Lung (tissue), 12 donors: ENCODE results near the gene U2SURP. TPM values are rescaled to one million over a fixed set of nuclear protein-coding genes. Genes with fewer than 3 reads are reported as not detected.
"Not testable (repeated sequence)": the region's sequence is repeated elsewhere in the genome, so short reads cannot be mapped to it uniquely, and the experiment has no call there.

Experiments used
- ATAC-seq: fragments of 200-7000 bp; cut with Tn5 transposase; one replicate; pipeline ENCODE4 v1.9.1; 2020; ENCODE audit warnings: moderate number of reproducible peaks; ENCODE audit not compliant: insufficient read depth, low FRiP score
- DNase-seq, 3 donors: peaks; one replicate each; pipeline ENCODE4 v3.0.0-alpha.2; 2013 to 2017
- H3K27ac ChIP-seq, 2 donors: one replicate each; pipeline ENCODE4 v1.5.1; 2013; ENCODE audit warnings: mild to moderate bottlenecking in 2 of 2, moderate library complexity in 2 of 2, control low read depth in 1 of 2, inconsistent platforms in 1 of 2, low read depth in 1 of 2, low read length in 1 of 2
- H3K27me3 ChIP-seq, 3 donors: one replicate each; pipeline ENCODE4 v1.5.1; 2013; ENCODE audit warnings: low read length in 2 of 3; ENCODE audit not compliant: control insufficient read depth in 3 of 3, insufficient read depth in 3 of 3
- H3K36me3 ChIP-seq, 4 donors: one replicate each; pipeline ENCODE4 v1.5.1; 2013; ENCODE audit warnings: low read length in 4 of 4, mild to moderate bottlenecking in 1 of 4, moderate library complexity in 1 of 4; ENCODE audit not compliant: control insufficient read depth in 4 of 4, insufficient read depth in 4 of 4
- H3K4me1 ChIP-seq, 5 donors: one replicate each; pipeline ENCODE4 v1.5.1; 2013; ENCODE audit warnings: low read length in 5 of 5, mild to moderate bottlenecking in 2 of 5, moderate library complexity in 1 of 5; ENCODE audit not compliant: control insufficient read depth in 5 of 5, insufficient read depth in 5 of 5
- H3K4me3 ChIP-seq: one replicate; pipeline ENCODE4 v1.5.1; 2013; ENCODE audit warnings: mild to moderate bottlenecking, control low read depth, moderate library complexity
- H3K9ac ChIP-seq, 2 donors: one replicate each; pipeline ENCODE4 v1.5.1; 2013; ENCODE audit warnings: low read length in 2 of 2, control low read depth in 1 of 2; ENCODE audit not compliant: insufficient read depth in 1 of 2
- H3K9me3 ChIP-seq, 4 donors: one replicate each; pipeline ENCODE4 v1.5.1; 2013; ENCODE audit warnings: low read length in 3 of 4, mild to moderate bottlenecking in 1 of 4, moderate library complexity in 1 of 4; ENCODE audit not compliant: control insufficient read depth in 4 of 4, insufficient read depth in 3 of 4
- WGBS, 2 donors: extraction: QIAGEN DNeasy Blood & Tissue Kit; methylation state at CpG; one replicate each; pipeline ENCODE4 v1.1.7; 2013; 5-methylcytosine and 5-hydroxymethylcytosine counted together
- polyA plus RNA-seq, 2 donors: library from polyadenylated mRNA; stranded (reverse); fragments of 200-250 nt; gene quantifications; one replicate each; pipeline ENCODE4 v1.2.1, GENCODE V29; 2013
- total RNA-seq, 2 donors: library from RNA; depleted of rRNA in 1 of 2; stranded (reverse); fragments of >200 nt in 1 of 2; gene quantifications; one replicate each; pipeline ENCODE4 v1.2.1, GENCODE V29; 2014 to 2021
- TF ChIP-seq, protein P1 (sequence below): IDR thresholded peaks from 2 replicates; pipeline ENCODE4 v1.5.1; 2012; ENCODE audit warnings: mild to moderate bottlenecking; ENCODE audit errors: control extremely low read depth, extremely low read depth
- donor health status: control.
- donor health status: control.
- donor health status: Bipolar disorder and iron deficiency.
- donor health status: healthy.
- donor health status: DM: yes; HTN: yes; CAD: no.

The U2SURP gene
- total and polyA plus RNA-seq, 4 donors: 25.7 to 167 (median 46.2) TPM

DNA sequence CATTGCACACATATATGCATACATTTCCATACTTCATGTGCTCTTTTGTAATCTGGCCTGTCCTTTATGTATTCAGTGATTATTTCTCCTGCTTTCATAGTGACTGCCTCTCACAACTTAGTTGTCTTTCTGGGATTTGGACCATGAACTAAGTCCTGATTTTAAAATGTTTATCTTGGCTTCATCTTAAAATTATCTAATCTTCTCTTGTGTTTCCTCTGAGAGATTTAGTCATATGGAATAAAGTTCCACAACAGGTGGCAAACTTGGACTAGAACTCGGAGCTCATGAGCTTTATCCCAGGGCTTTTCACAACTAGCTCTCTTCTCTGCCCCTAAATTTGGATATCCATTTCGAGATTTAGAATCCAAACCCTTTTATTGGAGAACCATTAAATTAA, 44.3 kb downstream of the U2SURP start:
- Histone ChIP-seq H3K4me3 (no peak overlapping the region), H3K27ac (no peak overlapping the region), H3K9ac (no peak overlapping the region), H3K36me3 (peaks cover 4 to 33% (median 22%) of the 10 kb centered on the region in 4 donors), H3K4me1 (no peaks in the 10 kb centered on the region), H3K9me3 (no peaks in the 10 kb centered on the region), H3K27me3 (no peaks in the 10 kb centered on the region)
- no peak for ATAC-seq
- WGBS, 2 donors: 89 to 92% methylated on average over 2 of the region's 2 CpGs
- TF ChIP-seq, protein P1, sequence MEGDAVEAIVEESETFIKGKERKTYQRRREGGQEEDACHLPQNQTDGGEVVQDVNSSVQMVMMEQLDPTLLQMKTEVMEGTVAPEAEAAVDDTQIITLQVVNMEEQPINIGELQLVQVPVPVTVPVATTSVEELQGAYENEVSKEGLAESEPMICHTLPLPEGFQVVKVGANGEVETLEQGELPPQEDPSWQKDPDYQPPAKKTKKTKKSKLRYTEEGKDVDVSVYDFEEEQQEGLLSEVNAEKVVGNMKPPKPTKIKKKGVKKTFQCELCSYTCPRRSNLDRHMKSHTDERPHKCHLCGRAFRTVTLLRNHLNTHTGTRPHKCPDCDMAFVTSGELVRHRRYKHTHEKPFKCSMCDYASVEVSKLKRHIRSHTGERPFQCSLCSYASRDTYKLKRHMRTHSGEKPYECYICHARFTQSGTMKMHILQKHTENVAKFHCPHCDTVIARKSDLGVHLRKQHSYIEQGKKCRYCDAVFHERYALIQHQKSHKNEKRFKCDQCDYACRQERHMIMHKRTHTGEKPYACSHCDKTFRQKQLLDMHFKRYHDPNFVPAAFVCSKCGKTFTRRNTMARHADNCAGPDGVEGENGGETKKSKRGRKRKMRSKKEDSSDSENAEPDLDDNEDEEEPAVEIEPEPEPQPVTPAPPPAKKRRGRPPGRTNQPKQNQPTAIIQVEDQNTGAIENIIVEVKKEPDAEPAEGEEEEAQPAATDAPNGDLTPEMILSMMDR: no peak
- no peak for DNase-seq

- not testable (repeated sequence) for H3K27ac ChIP-seq, H3K9ac ChIP-seq, DNase-seq, H3K4me3 ChIP-seq, H3K27me3 ChIP-seq, H3K9me3 ChIP-seq, ATAC-seq, H3K4me1 ChIP-seq
- WGBS, 2 donors: 98 to 100% methylated on average over 5 of the region's 5 CpGs
- peaks cover 4 to 34% (median 23%) of the 10 kb centered on the region in 4 donors for H3K36me3 ChIP-seq
Measured at GRCh38 chr3:143046075-143046474, 44.7 kb downstream of the U2SURP start.

DNA sequence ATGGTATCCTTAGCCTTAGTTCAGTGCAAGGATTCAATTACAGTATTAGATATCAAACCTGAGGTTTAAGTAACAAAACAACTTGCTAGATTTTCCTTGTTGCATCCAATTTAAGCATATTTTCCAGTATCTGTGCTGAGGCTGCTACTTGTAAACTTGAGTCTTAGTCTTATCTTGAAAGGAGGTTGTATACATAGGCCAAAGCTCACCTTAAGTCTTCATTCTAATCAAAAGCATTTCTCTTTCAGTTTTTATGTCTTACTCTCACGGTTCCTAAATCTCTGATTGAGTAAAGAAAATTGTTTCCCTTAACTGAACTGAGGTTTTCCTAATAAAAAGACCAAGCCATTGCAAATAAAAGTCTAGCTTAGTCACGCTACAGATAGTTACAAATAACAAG, 52.6 kb downstream of the U2SURP start:
- H3K4me3 ChIP-seq: no peak overlapping the region
- H3K4me1 ChIP-seq: no peaks in the 10 kb centered on the region
- 94 to 95% methylated on average over 2 of the region's 2 CpGs for WGBS, 2 donors
- H3K9ac ChIP-seq: no peak overlapping the region
- no peak overlapping the region for H3K27ac ChIP-seq
- peaks cover 9 to 35% (median 21%) of the 10 kb centered on the region in 4 donors for H3K36me3 ChIP-seq
- H3K9me3 ChIP-seq: no peaks in the 10 kb centered on the region
- DNase-seq (no peak), ATAC-seq (no peak)
- no peaks in the 10 kb centered on the region for H3K27me3 ChIP-seq
- TF ChIP-seq, protein P1: no peak

- no peaks in the 10 kb centered on the region for H3K27me3 ChIP-seq
- no peak overlapping the region for H3K9ac ChIP-seq
- H3K27ac ChIP-seq: no peak overlapping the region
- no peaks in the 10 kb centered on the region for H3K4me1 ChIP-seq
- H3K9me3 ChIP-seq: no peaks in the 10 kb centered on the region
- whole genome bisulfite sequencing, 2 donors: 95% methylated on average over 3 of the region's 3 CpGs
- TF ChIP-seq, protein P1: no peak
- H3K4me3 ChIP-seq: no peak overlapping the region
- DNase-seq (no peak), ATAC-seq (no peak)
- peaks cover 8 to 27% (median 17%) of the 10 kb centered on the region in 4 donors for H3K36me3 ChIP-seq
Measured at GRCh38 chr3:143056372-143056771, 55.0 kb downstream of the U2SURP start.
